NCI-H2196 treated with DMSO at 0.1 percent for 48 hours (cell line): Measurements from ENCODE around the gene ERICH2.

Experiments used
- DNase-seq: peaks from one replicate; lab custom pipeline; 2025; ENCODE audit not compliant: unreplicated experiment; lab: John Stamatoyannopoulos, UW

Gene ERICH2

DNA sequence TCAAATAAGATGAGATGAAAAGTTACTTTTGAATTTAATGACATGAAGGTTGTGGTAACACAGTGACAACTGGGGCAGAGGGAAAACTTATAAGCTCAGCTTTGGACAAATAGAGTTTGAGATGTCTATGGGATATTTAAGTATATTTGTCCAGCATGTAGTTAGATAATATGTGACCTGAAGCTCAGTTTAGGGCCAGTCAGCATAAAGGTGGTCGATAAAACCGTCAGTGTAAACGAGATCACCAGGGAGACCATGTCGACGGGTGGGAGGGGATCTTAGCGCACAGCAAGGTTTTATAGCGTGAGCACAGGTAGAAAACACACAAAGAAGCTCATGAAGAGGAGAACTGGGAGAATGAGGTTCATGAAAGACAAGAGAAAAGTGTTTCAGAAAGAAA, 7.4 kb upstream of the ERICH2 start:
- DNase-seq = no peak

DNA sequence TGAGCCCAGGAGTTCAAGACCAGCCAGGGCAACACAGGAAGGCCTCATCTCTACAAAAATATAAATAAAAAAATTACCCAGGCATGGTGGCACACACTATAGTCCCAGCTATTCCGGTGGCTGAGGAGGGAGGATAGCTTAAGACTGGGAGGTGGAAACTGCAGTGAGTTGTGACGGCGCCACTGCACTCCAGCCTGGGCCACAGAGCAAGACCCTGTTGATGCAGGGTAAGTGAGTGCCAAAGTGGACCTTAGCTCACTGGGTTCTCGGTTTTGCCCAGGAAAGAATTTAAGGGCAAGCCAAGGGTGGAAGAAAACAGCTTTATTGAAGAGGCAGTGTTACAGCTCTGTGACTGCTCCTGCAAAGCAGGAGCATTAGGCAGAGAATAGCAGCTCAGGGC, 6.9 kb upstream of the ERICH2 start:
- DNase-seq = no peak

DNA sequence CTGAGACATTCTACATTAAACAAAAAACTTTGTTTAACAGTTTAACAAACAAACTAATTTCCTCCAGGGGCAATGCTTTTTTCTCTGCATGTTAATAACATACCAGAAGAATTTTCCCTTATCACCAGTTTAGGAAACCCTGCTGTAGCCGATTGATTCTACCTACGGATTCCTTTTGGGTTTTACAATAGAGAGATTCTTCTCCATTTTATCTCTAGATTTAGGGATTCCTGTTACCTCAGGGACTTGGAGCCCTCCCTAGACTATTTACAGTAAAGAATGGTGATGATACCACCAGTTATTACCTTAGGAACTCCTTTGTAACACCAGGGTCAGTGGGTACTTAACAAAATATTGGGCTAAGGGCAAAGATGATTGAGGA, 5.3 kb upstream of the ERICH2 start:
- DNase-seq = no peak

DNA sequence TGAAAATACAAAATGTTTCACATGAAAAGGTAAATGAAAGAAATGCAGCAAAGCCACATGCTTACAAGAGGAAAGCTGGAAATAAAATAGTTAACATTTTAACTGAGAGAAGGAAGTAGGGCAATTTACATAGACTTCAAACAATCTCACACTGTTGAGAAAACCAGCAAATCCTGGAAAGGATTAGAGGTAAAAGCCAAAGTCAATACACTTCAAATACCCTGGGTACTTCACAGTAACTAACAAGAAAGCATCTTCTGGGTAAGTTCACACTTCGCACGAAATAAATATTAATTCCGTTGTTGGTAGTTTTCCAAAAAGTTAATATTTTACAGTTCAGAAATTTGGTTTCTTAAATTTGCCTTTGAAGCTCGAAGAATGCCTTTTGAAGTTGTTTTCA, 3.5 kb upstream of the ERICH2 start:
- no peak for DNase-seq

DNA sequence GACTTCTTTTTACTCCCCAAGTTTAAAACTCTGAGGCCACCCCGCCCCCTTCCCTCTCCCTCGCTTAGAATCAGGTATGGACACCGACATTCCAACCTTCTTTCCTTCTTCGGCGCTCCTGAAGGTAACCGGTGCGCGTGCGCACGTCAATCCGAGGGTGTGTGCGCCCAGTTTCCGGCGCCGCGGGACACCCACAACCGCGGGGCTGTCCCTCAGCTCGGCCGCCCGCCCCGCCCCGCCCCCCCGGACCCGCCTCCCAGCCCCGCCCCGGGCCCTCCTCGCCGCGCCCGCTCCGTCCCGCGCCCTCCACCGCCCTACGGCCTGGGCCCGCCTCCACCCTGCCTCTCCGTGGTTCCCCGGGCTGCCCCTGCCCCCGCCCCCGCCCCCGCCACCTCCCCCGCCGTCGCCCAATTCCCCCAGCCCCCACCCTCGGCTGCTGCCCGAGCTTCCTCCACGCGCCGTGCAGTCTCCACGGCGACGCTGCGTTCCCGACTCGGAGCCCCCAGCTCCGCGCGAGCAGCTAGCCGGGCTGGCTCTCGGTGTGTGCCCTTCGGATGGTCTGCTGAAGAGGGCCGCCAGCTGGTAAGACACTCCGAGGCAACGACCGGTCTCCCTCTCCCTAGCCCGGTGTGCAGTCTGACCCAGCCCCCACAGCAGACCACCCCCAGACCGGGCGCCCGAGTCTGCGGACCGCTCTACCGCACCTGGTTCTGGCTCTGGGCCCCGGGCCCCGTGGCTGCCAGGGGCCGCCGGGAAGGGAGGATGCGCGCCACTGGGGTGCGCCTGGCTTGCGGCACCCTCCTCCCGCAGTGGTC, 635 bp downstream of the ERICH2 start:
- DNase-seq = peak; percentile 81

DNA sequence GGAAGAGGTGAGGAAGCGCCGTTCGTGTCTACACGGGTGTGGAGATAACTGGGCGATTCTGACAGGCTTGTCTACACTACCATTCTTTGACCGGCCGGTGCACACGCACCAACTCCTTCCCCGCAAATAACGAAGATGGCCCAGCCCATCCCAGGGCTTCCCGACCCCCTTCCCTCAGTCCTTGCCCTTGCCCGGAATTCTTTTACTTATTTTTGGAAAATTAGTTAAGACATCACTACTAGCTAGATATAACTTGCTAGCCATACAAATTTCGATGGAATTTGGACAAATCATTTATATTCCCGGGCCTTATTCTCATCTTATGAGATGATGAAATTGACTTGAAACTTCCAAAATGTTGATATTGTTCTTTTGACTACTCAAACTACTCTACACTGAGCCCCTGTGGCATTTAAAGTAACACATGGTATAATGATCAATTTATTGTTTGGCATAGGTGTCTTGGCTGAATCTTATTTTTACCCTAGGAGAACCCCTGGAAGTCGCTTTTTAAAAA, 1.3 kb downstream of the ERICH2 start:
- DNase-seq = no peak

GRCh38 chr2:170772295-170772694, 2.1 kb downstream of the ERICH2 start:
- no peak for DNase-seq

DNA sequence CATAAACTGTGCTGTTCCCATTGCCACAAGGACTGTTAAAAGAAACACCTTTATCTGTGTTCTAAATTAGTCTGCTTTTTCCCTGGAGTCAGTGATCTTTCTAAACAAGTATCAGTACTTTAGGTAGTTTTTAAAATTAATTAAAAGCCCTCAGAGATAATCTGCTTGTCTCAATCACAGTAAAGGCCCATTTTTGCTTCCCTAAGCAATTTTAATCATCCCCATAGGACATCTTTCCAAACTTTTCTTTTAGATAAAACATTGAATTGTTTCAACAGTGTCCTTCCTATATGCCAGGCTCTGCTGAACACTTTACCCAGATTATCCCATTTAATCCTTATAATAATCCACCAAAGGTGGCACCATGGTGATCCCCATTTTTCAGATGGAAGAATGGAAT, 3.9 kb downstream of the ERICH2 start:
- DNase-seq = no peak

DNA sequence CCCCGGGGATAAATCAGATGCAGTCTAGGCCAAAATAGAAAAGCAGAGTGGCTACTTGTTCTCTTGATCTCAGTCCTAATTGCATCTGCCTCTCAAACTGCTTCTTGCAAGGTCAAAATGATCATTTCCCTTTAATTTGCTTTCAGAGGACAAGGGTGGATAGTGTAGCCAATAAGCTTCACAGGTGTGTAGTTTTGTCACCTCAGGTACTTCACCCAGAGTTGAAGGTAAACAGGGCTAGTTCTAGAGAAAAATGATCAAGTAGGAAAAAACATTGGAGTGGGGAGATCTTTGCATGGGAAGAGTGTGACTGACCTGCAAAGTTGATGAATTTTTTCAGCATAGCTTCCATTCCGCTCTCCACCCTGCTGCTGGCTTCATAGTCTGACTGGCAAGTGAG, 8.7 kb downstream of the ERICH2 start:
- no peak for DNase-seq

DNA sequence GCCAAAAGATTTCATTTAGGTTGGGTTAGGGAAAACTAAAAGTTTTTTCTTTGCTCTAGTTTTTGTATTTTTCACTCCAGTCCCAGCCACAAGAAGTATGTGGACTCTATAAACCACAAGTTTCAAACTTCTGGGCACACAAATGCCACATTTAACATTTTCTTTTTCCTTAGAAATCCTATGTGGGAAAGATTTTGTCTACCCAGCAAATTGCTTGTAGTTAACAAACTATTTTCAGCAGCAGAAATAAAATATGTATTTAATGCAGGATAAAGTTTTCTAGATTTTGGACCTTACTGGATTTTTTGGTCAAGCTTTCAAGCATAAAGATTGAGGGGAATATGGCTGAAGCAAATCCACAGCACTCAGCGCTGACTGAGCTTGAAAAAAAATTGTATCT, 9.1 kb downstream of the ERICH2 start:
- DNase-seq = no peak

GRCh38 chr2:170782673-170783072, 12.5 kb downstream of the ERICH2 start:
- no peak for DNase-seq

GRCh38 chr2:170783549-170783948, 13.4 kb downstream of the ERICH2 start:
- no peak for DNase-seq

GRCh38 chr2:170798996-170799395, 28.8 kb downstream of the ERICH2 start:
- DNase-seq = no peak

DNA sequence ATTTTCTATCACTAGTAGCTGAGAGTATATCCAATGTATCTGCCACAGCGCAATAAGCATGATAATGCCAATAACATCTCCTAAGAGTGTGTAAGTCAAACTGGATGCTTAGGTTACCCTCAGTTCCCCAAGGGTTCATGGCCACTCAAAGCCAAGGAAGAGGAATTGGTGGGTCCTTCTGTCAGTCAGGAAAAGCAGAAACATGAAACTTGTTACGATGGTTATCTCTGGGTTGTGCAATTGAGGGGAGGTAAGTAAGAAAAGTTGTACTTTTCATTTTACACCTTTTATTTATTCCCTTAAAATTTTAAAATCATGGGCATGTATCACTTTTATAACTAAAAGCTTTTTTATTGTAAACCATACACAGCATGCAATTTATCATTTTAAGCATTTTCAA, 36.4 kb downstream of the ERICH2 start:
- DNase-seq = no peak

GRCh38 chr2:170812710-170813600, 42.8 kb downstream of the ERICH2 start:
- peak; percentile 55 for DNase-seq

DNA sequence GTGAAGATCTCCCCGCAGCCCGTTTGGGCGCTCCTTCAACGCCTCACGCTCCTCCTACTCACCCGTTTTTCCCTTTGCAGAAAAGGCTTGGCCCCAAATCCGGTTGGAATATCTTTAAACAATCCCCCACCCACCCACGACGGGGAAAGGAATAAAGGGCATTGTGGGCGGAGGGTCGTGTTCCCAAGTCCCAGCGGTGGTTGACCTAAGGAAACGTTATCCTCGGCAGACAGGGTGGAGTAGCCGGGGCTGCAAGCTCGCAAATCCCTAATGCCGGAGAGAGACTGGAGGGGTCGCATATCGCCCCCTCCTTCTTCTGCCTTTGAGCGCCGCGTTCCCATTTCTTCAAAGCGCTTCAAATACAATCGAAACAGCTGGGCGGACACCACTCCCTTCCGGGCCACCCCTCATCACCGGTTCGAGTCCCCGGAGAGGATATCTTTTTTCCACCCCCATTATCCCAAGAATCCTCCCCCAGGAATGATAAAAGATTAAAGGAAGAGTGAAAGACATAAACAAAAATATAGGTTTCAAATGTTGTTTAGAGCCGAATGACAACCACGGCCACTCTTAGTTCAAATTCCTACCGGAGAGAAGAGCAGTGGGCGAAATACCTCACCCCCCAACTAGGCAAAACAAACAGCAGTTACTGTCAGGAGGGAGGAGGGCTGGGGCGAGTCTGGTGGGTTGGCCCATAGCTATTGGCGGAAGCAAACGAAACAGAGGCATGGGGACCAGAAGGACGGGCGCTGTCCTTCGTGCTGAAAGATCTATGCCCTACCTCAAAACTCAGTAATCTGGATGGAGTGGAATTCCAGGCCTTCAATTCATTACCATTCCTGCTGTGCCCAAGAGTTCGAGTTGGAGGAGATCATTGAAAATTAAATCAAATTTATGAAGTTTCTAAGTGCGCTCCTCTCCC, 43.7 kb downstream of the ERICH2 start:
- DNase-seq = no peak

DNA sequence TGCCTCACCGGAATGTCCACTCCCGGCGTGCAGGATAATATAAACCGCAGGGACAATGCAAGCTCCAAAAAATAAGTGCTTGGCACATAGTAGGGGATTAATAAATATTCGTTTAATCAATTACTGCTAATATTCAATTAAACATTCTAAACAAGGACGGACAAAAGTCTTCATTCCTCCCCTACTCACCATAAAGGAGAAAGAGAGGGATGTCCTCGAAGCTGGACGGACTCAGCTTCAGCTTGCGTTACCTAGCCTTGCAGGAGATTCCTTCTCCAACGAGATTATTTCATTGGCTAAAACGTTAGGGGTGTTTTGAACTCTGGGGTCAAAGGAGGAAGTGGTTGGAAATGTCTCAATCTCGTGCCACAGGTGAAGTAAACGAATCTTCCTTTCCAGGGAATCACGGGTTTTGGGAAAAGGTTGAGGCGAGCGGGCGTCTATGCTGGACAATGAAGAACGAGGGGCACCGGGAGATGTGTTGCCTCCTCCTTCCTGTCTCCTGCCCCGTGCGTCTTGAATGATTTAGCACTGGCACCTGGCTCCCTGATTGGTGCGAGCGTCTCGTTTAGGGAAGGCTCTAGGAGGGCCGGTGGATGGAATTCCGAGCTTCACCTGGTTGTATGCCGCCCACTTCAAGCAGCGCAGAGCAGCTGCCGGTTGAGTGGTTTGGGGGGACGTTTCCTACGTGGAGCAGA, 44.5 kb downstream of the ERICH2 start:
- no peak for DNase-seq

DNA sequence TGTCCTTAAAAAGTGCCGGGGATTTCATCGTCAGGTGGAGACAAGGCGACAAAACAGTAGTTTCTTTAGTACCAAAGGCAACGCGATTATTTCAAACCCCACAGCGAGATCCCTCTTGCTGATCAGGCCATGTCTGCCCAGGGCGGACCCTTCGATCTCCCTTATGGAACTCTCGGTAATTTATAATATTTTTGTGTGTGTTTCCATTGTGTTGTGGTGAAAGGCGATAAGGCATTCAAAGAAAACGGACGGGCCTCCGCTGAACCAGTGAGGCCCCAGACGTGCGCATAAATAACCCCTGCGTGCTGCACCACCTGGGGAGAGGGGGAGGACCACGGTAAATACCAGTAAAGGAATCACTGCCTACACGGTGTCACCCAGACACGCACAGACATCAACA, 45.1 kb downstream of the ERICH2 start:
- no peak for DNase-seq

- peak; percentile 65 for DNase-seq
Observed at GRCh38 chr2:170815746-170816503, 45.7 kb downstream of the ERICH2 start.
